NCI-H2029 (cell line): Measurements from ENCODE around the gene MAPK8.

Experiments
- DNase-seq: peaks from one replicate; lab custom pipeline; 2025; lab: John Stamatoyannopoulos, UW

MAPK8 gene

DNA sequence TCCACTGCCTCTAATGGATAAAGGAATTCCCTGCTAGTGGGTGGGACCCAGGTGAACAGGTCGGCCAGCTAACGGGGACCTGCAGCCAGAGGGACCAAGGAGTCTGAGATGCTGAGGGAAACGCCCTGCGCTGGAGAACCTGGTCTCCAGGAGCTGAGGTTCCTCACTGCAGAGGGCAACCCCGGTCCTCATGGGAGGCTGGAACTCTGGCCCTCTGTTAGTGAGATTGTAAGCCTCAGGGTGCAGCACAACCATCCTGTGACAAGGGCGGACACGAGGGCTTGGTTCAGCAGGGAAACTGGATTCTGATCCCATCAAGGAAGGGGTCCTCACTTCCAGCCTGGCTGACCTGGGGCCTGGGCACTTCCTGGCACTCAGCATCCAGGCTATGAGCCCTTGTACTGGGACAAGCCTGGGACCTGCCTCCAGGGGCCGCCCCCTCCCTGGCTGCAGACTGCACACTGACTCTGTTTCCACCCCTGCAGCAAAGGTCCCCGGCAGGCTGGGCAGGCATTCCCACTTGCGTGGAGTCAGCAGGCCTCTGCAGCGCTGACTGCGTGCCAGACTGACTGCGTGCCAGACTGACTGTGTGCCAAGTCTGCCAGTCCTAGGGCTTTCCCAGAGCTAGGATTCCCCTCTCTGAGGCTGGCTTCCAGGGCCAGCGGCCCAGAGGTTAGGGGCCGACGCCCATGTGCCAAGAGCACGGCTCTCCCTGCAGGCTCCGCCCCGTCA, 143.2 kb downstream of the MAPK8 start:
- DNase-seq, result no peak

- DNase-seq, result no peak
These were observed 143.8 kb downstream of the MAPK8 start for GRCh38 chr10:48450233-48450740.

DNA sequence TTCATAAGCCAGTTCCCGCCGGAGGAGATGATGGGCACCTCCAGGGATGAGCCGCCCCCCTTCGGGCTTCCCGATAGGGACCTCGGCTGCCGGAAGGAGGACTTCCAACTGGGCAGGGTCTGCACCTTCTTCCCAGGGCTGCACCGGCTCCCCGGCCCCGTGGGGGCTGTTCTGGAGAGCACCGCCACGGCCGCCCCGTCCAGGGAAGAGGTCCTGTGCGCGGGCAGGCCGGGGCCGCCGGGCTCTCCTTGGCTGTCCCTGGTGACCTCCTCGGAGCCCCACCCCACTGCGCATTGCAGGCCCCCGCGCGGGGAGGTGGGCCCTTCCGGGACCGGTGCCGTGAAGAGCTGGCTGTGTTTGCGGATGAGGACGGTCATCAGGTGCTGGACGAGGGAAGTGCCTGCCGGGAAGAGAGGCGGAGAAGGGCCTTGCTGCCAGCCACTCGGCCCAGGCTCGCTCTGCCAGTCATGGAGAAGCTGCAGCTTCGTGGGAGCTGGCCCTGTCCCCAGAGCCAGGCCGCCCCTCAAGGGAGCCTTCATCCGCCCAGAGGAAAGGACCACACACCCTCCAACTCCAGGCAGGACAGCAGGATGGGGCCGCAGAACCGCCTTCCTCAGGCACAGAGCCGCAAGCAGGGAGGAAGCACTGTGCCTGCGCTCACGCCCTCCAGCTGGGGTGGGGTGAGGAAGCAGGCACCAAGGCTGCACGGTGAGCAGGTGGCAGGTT, 144.4 kb downstream of the MAPK8 start:
- DNase-seq, result no peak

DNA sequence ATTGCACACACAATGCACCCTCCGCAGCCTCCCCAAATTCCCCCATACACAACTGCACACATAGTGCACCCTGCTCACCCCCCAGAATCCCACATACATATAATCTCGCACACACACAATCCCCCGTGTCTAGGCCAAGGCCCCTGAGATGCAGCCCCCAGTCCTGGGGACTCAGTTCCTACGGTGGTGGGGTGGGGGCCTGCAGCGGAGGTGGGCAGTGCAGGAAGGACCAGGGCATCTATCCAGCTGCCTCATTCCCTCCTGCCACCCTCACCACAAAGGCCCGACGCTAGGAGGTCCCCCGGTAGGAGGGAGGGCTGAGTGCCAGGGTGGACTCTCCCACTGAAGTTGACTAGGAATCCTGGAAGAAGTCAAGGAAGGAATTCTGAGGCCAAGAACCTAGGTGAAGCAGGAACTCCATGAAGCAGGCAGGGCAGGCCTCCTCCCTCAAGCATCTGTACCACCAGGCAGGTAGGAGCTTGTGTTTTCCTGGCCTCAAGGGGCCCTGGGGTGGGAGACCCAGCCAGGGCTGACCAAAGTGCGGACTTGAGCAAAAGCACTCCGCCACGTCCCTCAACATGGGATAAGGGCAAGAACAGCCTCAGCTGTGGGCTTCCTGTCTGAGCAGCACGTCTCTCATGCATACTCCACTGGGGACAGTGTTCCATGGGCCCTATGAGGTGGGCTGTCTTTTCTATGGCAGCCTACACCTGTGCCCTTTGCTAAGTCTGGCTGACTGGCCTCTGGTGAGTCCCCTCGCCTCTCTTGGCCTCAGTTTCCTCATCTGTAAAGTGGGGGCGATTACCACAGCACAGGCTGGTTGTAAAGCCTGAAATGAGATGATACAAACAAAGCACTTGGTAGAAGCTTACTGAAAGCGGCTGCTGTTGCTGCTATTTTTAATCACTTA, 145.7 kb downstream of the MAPK8 start:
- no peak for DNase-seq

DNA sequence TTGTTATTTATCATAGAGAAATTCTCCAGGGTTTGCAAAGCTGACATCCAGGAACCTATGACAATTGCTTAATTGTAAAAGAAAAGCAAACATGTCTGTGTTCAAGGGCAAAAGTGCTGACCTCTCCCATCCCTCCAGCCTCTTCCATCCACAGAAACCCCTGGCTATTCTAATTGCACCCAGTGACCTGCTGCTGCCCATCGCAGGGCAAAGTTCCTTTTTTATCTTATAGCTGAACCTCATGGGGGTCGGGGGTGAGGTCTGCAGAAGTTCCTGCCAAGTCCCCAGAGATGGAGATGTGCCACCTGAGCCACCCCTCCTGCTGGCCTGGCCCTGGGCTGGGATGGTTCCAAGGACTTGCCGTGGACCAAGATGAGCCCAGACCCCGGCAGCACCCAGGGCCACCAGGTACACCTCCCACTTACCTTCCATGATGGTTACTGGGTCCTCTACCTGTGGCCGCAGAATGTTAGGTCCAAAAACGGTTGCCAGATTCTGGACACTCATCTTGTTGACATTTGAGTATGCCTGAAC, 146.5 kb downstream of the MAPK8 start:
- no peak for DNase-seq

GRCh38 chr10:48453451-48454301, 147.2 kb downstream of the MAPK8 start:
- DNase-seq, result no peak

DNA sequence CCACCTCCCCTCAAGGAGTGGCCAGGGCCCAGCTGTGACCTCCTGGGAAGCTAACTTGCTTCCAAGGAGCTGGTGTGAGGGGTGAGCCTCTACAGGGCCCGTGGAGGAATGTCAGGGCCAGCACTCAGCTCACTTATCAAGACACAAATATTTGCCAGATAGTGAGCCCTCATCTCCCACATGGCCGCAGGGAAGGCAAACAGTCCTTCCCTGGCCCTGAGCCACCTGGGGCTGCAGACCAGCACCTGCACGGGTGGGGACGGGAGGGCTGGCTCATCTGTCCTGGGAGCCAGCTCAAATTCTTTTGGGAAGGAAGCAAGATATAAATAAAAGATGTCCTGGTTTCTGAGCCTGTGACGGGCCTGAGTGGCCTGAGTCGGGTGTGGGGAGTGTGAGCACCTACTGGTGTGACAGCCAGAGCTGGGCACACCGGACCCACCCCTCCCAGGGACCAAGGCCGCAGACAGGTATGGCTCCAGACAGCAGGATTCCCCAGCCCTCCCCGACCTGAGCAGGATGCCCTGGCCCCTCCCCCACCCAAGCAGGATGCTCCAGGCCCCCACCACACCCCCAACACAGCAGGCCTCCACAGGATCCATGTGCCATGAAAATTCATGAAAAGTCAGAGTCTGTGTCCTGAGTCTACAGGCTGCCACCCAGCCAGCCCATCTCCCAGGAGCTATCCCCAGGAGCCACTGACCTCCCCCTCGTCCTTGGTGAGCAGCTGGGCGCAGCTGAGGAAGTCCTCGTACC, 148.0 kb downstream of the MAPK8 start:
- no peak for DNase-seq

DNA sequence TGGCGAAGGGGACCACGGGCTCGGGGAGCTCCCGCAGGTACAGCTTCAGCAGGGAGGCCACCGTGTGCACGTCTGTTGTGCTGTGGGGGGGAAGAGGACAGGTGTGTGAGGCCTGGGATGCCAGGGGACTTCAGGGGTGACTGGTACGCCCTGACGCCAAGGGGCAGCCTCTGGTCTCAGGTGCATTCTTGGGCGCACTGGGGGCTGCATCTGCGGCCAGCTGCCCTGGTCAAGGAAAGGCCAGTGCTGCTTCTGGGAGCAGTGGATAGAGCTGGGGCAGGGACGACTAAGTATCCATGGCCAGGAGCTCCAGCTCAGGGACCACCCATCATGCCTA, 148.5 kb downstream of the MAPK8 start:
- DNase-seq, result no peak

DNA sequence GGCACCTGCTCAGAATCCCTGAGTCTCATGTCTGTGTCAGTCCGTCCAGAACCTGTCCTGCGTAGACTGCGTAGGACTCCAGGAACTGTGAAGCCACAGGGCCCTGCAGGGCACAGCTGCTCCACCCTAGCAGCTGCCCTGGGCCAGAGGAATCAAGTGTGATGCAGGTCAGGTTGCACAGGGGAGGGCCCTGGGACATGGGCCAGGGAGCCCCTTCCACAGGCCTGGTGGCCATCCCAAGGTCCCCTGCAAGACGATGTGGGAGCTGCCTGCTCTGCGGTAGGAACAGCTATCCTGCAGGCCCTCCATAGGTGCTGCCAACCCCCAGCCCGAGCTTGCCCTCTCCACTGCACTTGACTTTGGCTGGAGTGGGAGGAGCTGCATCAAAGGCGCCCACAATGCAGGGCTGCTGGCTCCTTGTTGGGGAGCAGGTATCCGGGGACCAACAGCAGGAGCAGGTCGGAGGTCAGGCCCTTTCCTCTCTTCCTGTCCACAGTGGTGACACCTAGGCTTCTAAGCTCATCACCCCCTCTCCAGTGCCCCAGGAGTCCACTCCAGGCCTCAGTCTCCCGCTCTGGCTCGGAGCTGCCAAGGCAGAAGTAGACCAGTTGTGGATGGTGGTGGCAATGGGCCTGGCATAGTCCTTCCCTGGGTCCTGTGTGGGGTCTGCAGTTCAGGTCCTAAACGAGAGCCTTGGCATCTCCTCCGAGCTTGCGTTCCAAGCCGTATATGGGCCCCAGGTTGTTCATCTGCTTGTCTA, 149.1 kb downstream of the MAPK8 start:
- no peak for DNase-seq

DNA sequence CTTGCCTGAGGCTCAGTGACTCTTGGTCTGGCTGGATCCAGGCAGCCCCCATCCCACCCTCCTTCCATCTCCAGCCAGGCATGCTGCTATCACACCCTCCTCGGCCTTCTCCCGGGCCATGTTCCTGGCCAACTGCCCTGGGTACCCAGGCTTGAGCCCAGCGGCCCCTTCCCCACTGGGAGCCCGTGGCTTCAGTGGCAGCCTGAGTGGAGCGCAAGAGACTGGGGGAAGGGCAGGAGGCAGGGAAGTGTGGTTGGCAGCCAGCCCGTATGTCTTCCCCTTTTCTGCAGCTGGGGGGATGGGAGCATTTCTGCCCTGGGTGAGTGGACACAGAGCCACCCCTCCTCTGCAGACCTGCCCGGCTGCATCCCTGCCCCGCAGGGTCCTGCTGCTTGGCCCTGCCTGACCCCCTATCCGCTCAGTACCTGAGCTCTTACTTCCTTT, 149.9 kb downstream of the MAPK8 start:
- no peak for DNase-seq

- no peak for DNase-seq
These were observed 150.6 kb downstream of the MAPK8 start for GRCh38 chr10:48456808-48457761.

DNA sequence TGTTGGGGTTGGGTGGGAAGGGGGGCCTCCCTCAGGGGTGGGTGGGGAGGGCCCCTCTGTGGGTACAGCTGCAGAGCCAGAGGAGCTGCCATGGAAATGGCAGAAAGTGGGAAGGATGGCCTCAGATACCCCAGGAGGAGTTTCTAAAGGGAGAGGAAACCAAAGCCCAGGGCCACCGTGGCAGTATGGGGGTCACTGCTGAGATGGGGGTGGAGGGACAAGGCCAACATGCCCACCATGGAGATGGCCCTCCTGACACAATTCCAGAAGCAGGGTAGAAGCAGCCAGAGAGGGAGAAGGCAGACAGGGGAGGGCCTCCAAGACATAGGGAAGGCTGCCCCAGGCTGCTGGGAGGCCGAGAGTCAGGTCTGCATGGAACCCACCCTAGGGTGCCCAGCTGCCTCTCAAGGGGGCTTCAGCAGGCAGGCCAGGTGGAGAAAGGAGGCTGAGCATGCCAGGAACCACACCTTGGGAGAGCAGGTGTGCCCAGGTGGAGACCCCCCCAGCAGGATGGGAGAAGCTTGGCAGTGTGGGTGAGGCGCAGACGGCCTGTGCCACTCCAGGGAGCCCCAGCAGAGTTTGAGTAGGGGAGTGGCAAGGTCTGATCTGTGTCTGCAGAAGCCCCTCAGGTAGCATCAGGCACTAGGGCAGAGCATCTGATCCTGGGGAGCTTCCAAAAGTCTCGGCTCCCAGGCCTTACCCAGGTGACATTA, 151.6 kb downstream of the MAPK8 start:
- DNase-seq, result no peak

- no peak for DNase-seq
These were observed 152.2 kb downstream of the MAPK8 start for GRCh38 chr10:48458662-48459048.

- DNase-seq, result no peak
These were observed 153.0 kb downstream of the MAPK8 start for GRCh38 chr10:48459270-48460150.

DNA sequence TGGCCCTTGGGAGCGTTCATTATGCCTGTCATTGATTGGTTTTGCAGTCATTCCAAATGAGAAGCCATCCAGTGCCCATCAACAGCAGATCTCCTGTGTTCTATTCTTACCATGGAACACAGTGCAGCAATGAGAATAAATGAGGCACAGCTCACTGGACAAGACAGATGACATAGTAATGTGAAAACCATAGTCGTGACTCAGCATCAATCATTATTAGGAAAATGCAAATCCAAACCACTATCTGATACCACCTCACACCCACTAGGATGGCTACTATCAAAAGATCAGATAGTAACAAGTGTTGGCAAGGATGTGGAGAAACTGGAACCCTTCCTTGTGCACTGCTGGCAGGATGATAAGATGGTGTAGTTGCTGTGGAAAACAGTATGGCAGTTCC, 153.7 kb downstream of the MAPK8 start:
- no peak for DNase-seq

GRCh38 chr10:48461623-48462481, 155.4 kb downstream of the MAPK8 start:
- no peak for DNase-seq
